ENCODE data around the gene VAV3.

VAV3 gene

GRCh38 chr1:107526524-107527198 is 438.3 kb downstream of the VAV3 start:
- no peak for DNase-seq

GRCh38 chr1:107525961-107526360 is 439.0 kb downstream of the VAV3 start:
- DNase-seq: no peak

- DNase-seq: no peak
These were observed 439.8 kb downstream of the VAV3 start for GRCh38 chr1:107525145-107525544.

GRCh38 chr1:107524301-107524700 is 440.7 kb downstream of the VAV3 start:
- no peak for DNase-seq

GRCh38 chr1:107523736-107524135 is 441.2 kb downstream of the VAV3 start:
- DNase-seq: no peak

GRCh38 chr1:107523061-107523460 is 441.9 kb downstream of the VAV3 start:
- no peak for DNase-seq

All from GDM1 (cell line).